ENCODE results near the gene TMEM54. TPM values are rescaled to one million over a fixed set of nuclear protein-coding genes. Genes with fewer than 3 reads are reported as not detected.
A peak's percentile ranks its signal among the peaks of the same experiment; 100 is the strongest.

TMEM54 gene
- total RNA-seq, 1 experiment from 2014 or later: 61.5 TPM

GRCh38 chr1:32933742-32934322, 32.6 kb upstream of the TMEM54 start:
- POLR2A ChIA-PET: interaction anchor here (1.3 kb wide), 1 partner anchor 39 kb away, joined by 3 read pairs; no protein-coding TSS in a partner anchor
- Histone ChIP-seq H3K27me3 (ENCODE audit: control insufficient read depth, insufficient read depth, low read length) (no peaks in the 10 kb centered on the region), H3K27ac (ENCODE audit: low read length) (no peak overlapping the region), H3K36me3 (ENCODE audit: control insufficient read depth, insufficient read depth, low read length) (peaks cover 4% of the 10 kb centered on the region; the same call in 1 of the 2 replicates), H3K9me3 (ENCODE audit: control insufficient read depth, insufficient read depth, low read depth, low read length) (no peaks in the 10 kb centered on the region), H3K4me1 (ENCODE audit: control insufficient read depth, insufficient read depth, low read length) (peaks cover 4% of the 10 kb centered on the region; the same call in 1 of the 2 replicates), H3K4me3 (ENCODE audit: low read depth in 2 of 2, low read length in 2 of 2) (no peak overlapping the region)
- DNase-seq (ENCODE audit: low read depth, low spot score): peak; percentile 20
- CTCF ChIA-PET: interaction anchor here (0.9 to 1.8 kb wide), 3 partner anchors 73 to 152 kb away, joined by 4 to 8 read pairs (median 7); no protein-coding TSS in a partner anchor
- peak; percentile 46 for ATAC-seq
- in situ Hi-C loops (cut with HindIII; ENCODE audit: low pct_unique_long_range_greater_than_20kb, low sequenced_read_pairs): no loop called here
- intact Hi-C loops (cut with micrococcal nuclease; ENCODE audit: unreplicated experiment): loop anchor here (2.0 to 5.0 kb wide), 3 partner anchors 73 to 153 kb away; no protein-coding TSS in a partner anchor
- TF ChIP-seq REST (IDR thresholded peaks at IDR 0.05; ENCODE audit: insufficient read depth in 1 of 2, low read depth in 2 of 2, low read length in 1 of 2): no peak
- peak; percentile 53; the same call in 1 of the 2 replicates for TF ChIP-seq CTCF (IDR thresholded peaks at IDR 0.05)
- TF ChIP-seq POLR2AphosphoS5 (IDR thresholded peaks at IDR 0.05; ENCODE audit: low read depth, low read length): no peak
- no peak for TF ChIP-seq TCF7L2 (IDR thresholded peaks at IDR 0.05; ENCODE audit: low read depth, low read length)
- TF ChIP-seq SIN3A (IDR thresholded peaks at IDR 0.05; ENCODE audit: borderline replicate concordance, insufficient read depth, low read depth, low read length): no peak
- no TSS peak for BruUV-seq (replicated peaks)

GRCh38 chr1:32931760-32932159, 30.6 kb upstream of the TMEM54 start:
- no peaks in the 10 kb centered on the region for H3K36me3 ChIP-seq (ENCODE audit: control insufficient read depth, insufficient read depth, low read length)
- peaks cover 4% of the 10 kb centered on the region; the same call in 1 of the 2 replicates for H3K4me1 ChIP-seq (ENCODE audit: control insufficient read depth, insufficient read depth, low read length)
- no peak overlapping the region for H3K4me3 ChIP-seq (ENCODE audit: low read depth in 2 of 2, low read length in 2 of 2)
- intact Hi-C loops (cut with micrococcal nuclease; ENCODE audit: unreplicated experiment): loop anchor here (2.0 to 5.0 kb wide), 3 partner anchors 76 to 156 kb away; no protein-coding TSS in a partner anchor
- CTCF ChIA-PET: interaction anchor here (1.4 kb wide), 1 partner anchor 75 kb away, joined by 4 read pairs; no protein-coding TSS in a partner anchor
- DNase-seq (ENCODE audit: low read depth, low spot score) (no peak), ATAC-seq (no peak)
- no peaks in the 10 kb centered on the region for H3K27me3 ChIP-seq (ENCODE audit: control insufficient read depth, insufficient read depth, low read length)
- in situ Hi-C loops (cut with HindIII; ENCODE audit: low pct_unique_long_range_greater_than_20kb, low sequenced_read_pairs): no loop called here
- H3K9me3 ChIP-seq (ENCODE audit: control insufficient read depth, insufficient read depth, low read depth, low read length): no peaks in the 10 kb centered on the region
- no TSS peak for BruUV-seq (replicated peaks)
- TF ChIP-seq POLR2AphosphoS5 (IDR thresholded peaks at IDR 0.05; ENCODE audit: low read depth, low read length) (no peak), REST (IDR thresholded peaks at IDR 0.05; ENCODE audit: insufficient read depth in 1 of 2, low read depth in 2 of 2, low read length in 1 of 2) (no peak), SIN3A (IDR thresholded peaks at IDR 0.05; ENCODE audit: borderline replicate concordance, insufficient read depth, low read depth, low read length) (no peak), CTCF (IDR thresholded peaks at IDR 0.05) (no peak), TCF7L2 (IDR thresholded peaks at IDR 0.05; ENCODE audit: low read depth, low read length) (no peak)
- POLR2A ChIA-PET: no interaction called here
- no peak overlapping the region for H3K27ac ChIP-seq (ENCODE audit: low read length)

Data from Panc1 (cell line).